HepG2 (cell line): Measurements from ENCODE around the gene TBC1D19. TPM values are rescaled to one million over a fixed set of nuclear protein-coding genes. Genes with fewer than 3 reads are reported as not detected.

ENCODE experiments used
- ATAC-seq: fragments of 200-7000 bp; cut with Tn5 transposase; 3 replicates; pipeline ENCODE4 v1.9.1; 2020; ENCODE audit warnings: mild to moderate bottlenecking, moderate library complexity
- Bru-seq: library from RNA; stranded (reverse); fragments of 400-500 nt; gene quantifications from one replicate; lab custom pipeline; 2021; lab: Mats Ljungman, UMichigan
- BruChase-seq, 2 experiments: library from RNA; stranded (reverse); fragments of 400-500 nt; gene quantifications; one replicate each; lab custom pipeline; 2021; lab: Mats Ljungman, UMichigan
- BruUV-seq: library from RNA; stranded (reverse); fragments of 400-500 nt; replicated peaks from 2 replicates; lab custom pipeline; 2021; lab: Mats Ljungman, UMichigan
- CTCF ChIA-PET: fragments of 300-600 bp; formaldehyde crosslinking; extraction: SDS; loops from one replicate; lab custom pipeline; 2021; ENCODE audit warnings: low total read pairs, inconsistent platforms, low intra/inter-chr PET ratio; lab: Yijun Ruan, JAX
- POLR2A ChIA-PET: fragments of 350-600 bp; sonication (Branson Sonifier 250); formaldehyde crosslinking; loops from one replicate; lab custom pipeline; 2020; ENCODE audit warnings: antibody characterized with exemption, inconsistent platforms; lab: Yijun Ruan, JAX
- DNase-seq: peaks from one replicate; pipeline ENCODE4 v3.0.0-alpha.2; 2015; ENCODE audit warnings: low spot score
- FAIRE-seq: peaks from 3 replicates; lab custom pipeline; 2011; peaks lifted over from hg19 to GRCh38; lab: Jason Lieb, UNC
- H2AFZ ChIP-seq: one replicate; pipeline ENCODE4 v1.6.1; 2011; ENCODE audit warnings: low read length, inconsistent platforms
- H3K27ac ChIP-seq: fragments of 300-600 bp; 3 replicates; pipeline ENCODE4 v1.8.0; 2011; ENCODE audit warnings: mixed run types, mild to moderate bottlenecking, mixed read lengths, low read length, inconsistent platforms; ENCODE audit not compliant: insufficient read depth; ENCODE audit errors: extremely low read length
- H3K27me3 ChIP-seq, 2 experiments: fragments of 200-600 bp in 1 of 2; 2 replicates in 1 of 2; 3 replicates in 1 of 2; pipeline versions ENCODE4 v1.6.0 to v1.8.0; 2011; ENCODE audit warnings: low read length in 2 of 2, mild to moderate bottlenecking in 2 of 2, moderate library complexity in 2 of 2, inconsistent platforms in 1 of 2; ENCODE audit not compliant: insufficient read depth in 2 of 2, control insufficient read depth in 1 of 2
- H3K36me3 ChIP-seq, 2 experiments: fragments of 200-600 bp in 1 of 2; replicated peaks in 1 of 2; 2 replicates in 1 of 2; 3 replicates in 1 of 2; pipeline versions ENCODE4 v1.5.1 to v1.8.0; 2011; ENCODE audit warnings: low read length in 2 of 2, inconsistent platforms in 1 of 2; ENCODE audit not compliant: insufficient read depth in 2 of 2, control insufficient read depth in 1 of 2
- H3K4me1 ChIP-seq: 2 replicates; pipeline ENCODE4 v1.5.1; 2012; ENCODE audit warnings: low read length, inconsistent platforms; ENCODE audit not compliant: insufficient read depth
- H3K4me2 ChIP-seq: 2 replicates; pipeline ENCODE4 v1.6.0; 2011; ENCODE audit warnings: low read depth, low read length, inconsistent platforms
- H3K4me3 ChIP-seq, 3 experiments: fragments of 200-600 bp in 1 of 3; sonication (generic), shearing (Covaris generic) in 1 of 3; replicated peaks in 1 of 3; 2 replicates each; pipeline ENCODE4 v1.5.1; 2011 to 2016; ENCODE audit warnings: low read length in 3 of 3, inconsistent platforms in 2 of 3, low read depth in 2 of 3, mild to moderate bottlenecking in 2 of 3, control low read depth in 1 of 3, mixed read lengths in 1 of 3; ENCODE audit not compliant: insufficient read depth in 1 of 3
- H3K79me2 ChIP-seq: one replicate; pipeline ENCODE4 v1.6.1; 2011; ENCODE audit warnings: low read length, inconsistent platforms; ENCODE audit not compliant: insufficient read depth
- H3K9ac ChIP-seq: 2 replicates; pipeline ENCODE4 v1.6.0; 2011; ENCODE audit warnings: mild to moderate bottlenecking, low read depth, low read length, inconsistent platforms; ENCODE audit not compliant: insufficient read depth
- H3K9me3 ChIP-seq: 2 replicates; pipeline ENCODE4 v1.5.1; 2012; ENCODE audit warnings: mild to moderate bottlenecking, low read length
- H4K20me1 ChIP-seq: 2 replicates; pipeline ENCODE4 v1.6.0; 2011; ENCODE audit warnings: inconsistent platforms, mild to moderate bottlenecking, low read length, moderate library complexity; ENCODE audit not compliant: insufficient read depth
- BRCA1 ChIP-seq: sonication (generic); formaldehyde crosslinking; IDR thresholded peaks from 2 replicates; pipeline ENCODE4 v1.4.0; 2020; ENCODE audit warnings: missing genetic modification reagents
- NFYC ChIP-seq: IDR thresholded peaks from 2 replicates; pipeline ENCODE4 v1.6.1; 2016; ENCODE audit warnings: missing genetic modification reagents, missing compliant biosample characterization
- ZNF136 ChIP-seq: sonication (generic); formaldehyde crosslinking; IDR thresholded peaks from 2 replicates; pipeline ENCODE4 v1.8.1; 2022; ENCODE audit warnings: low read depth, mild to moderate bottlenecking, moderate library complexity, missing genetic modification reagents
- ZNF382 ChIP-seq: sonication (generic); formaldehyde crosslinking; IDR thresholded peaks from 2 replicates; pipeline ENCODE4 v1.5.0; 2020; ENCODE audit warnings: missing genetic modification reagents, mild to moderate bottlenecking, borderline replicate concordance
- ZNF460 ChIP-seq: sonication (generic); formaldehyde crosslinking; IDR thresholded peaks from 2 replicates; pipeline ENCODE4 v1.5.1; 2020; ENCODE audit warnings: missing genetic modification reagents, mild to moderate bottlenecking, borderline replicate concordance
- ZNF543 ChIP-seq: sonication (generic); formaldehyde crosslinking; IDR thresholded peaks from 2 replicates; pipeline ENCODE4 v1.4.0; 2020; ENCODE audit warnings: mild to moderate bottlenecking, missing genetic modification reagents
- ZNF570 ChIP-seq: sonication (generic); formaldehyde crosslinking; IDR thresholded peaks from 2 replicates; pipeline ENCODE4 v1.4.0; 2020; ENCODE audit warnings: mild to moderate bottlenecking, missing genetic modification reagents, borderline replicate concordance
- ZNF614 ChIP-seq: IDR thresholded peaks from 2 replicates; pipeline ENCODE4 v1.6.1; 2018; ENCODE audit warnings: missing biosample characterization, missing genetic modification reagents, inconsistent platforms, borderline replicate concordance
- ZNF737 ChIP-seq: sonication (generic); formaldehyde crosslinking; IDR thresholded peaks from 2 replicates; pipeline ENCODE4 v1.5.0; 2020; ENCODE audit warnings: missing genetic modification reagents, mild to moderate bottlenecking, borderline replicate concordance
- ZNF879 ChIP-seq: sonication (generic); formaldehyde crosslinking; IDR thresholded peaks from 2 replicates; pipeline ENCODE4 v1.8.1; 2023; ENCODE audit warnings: missing genetic modification reagents
- ZSCAN21 ChIP-seq: sonication (generic); formaldehyde crosslinking; IDR thresholded peaks from 2 replicates; pipeline ENCODE4 v1.8.0; 2022; ENCODE audit warnings: mild to moderate bottlenecking, missing genetic modification reagents, moderate library complexity, borderline replicate concordance
- WGBS: methylation state at CpG from one replicate; pipeline ENCODE4 v1.1.6; 2017; ENCODE audit warnings: low lambda C conversion rate; 5-methylcytosine and 5-hydroxymethylcytosine counted together
- in situ Hi-C: cut with HindIII; loops from 2 replicates; pipeline ENCODE4 v1.10.0; 2017; ENCODE audit warnings: low pct_unique_long_range_greater_than_20kb; ENCODE audit not compliant: extremely low pct_ligation_motif_present
- intact Hi-C: fragments of 100-400 bp; cut with micrococcal nuclease; formaldehyde crosslinking; loops from one replicate; pipeline ENCODE4 v1.10.0; 2022; ENCODE audit not compliant: unreplicated experiment
- long read RNA-seq, 2 experiments: library from RNA in 1 of 2; library from polyadenylated mRNA in 1 of 2; stranded (forward) in 1 of 2; unstranded in 1 of 2; transcript quantifications; one replicate each; pipeline ENCODE4 v2.0.0, GENCODE V29; 2019 to 2022
- polyA minus RNA-seq, 3 experiments: library from RNA; depleted of rRNA, polyadenylated mRNA; stranded (reverse); fragments of >200 nt; gene quantifications; 2 replicates each; pipeline ENCODE4 v1.2.3, GENCODE V29; 2011; ENCODE audit warnings: low replicate concordance in 1 of 3
- polyA plus RNA-seq, 8 experiments: library from polyadenylated mRNA; depleted of rRNA in 3 of 8; stranded (reverse) in 7 of 8; unstranded in 1 of 8; fragments of >200 nt; fragmentation: Illumina TruSeq in 4 of 8; extraction: Trizol in 4 of 8; gene quantifications; 2 replicates each; pipeline versions ENCODE4 v1.2.1 to v1.2.3, GENCODE V29; 2011 to 2016; ENCODE audit warnings: low read depth in 4 of 8, missing spikeins in 1 of 8, mixed read lengths in 1 of 8; ENCODE audit not compliant: insufficient read depth in 1 of 8
- total RNA-seq, 5 experiments: library from RNA; depleted of rRNA; stranded (reverse); fragments of >200 nt; fragmentation: Illumina TruSeq; extraction: Trizol; gene quantifications; 2 replicates each; pipeline ENCODE4 v1.2.3, GENCODE V29; 2016; ENCODE audit warnings: low read depth in 1 of 5
- TF ChIP-seq, protein P1 (sequence below): IDR thresholded peaks from 2 replicates; pipeline ENCODE4 v1.6.1; 2016; ENCODE audit warnings: low read depth, borderline replicate concordance
- TF ChIP-seq, protein P2 (sequence below): sonication (generic); formaldehyde crosslinking; IDR thresholded peaks from 2 replicates; pipeline ENCODE4 v1.5.1; 2020; ENCODE audit warnings: mild to moderate bottlenecking, missing genetic modification reagents

TBC1D19 gene
- 3.5 and 3.6 TPM in 2 replicates for total RNA-seq (2016; rRNA removed; fragmentation: Illumina TruSeq; extraction: Trizol)
- 2.0 and 2.6 TPM in 2 replicates for total RNA-seq (2016; cell fraction: cytosol; rRNA removed; fragmentation: Illumina TruSeq; extraction: Trizol; ENCODE audit: low read depth)
- 3.5 and 3.6 TPM in 2 replicates for total RNA-seq (2016; cell fraction: insoluble cytoplasmic fraction; rRNA removed; fragmentation: Illumina TruSeq; extraction: Trizol)
- total RNA-seq (2016; cell fraction: membrane; rRNA removed; fragmentation: Illumina TruSeq; extraction: Trizol): 1.8 and 2.2 TPM in 2 replicates
- 6.0 and 8.4 TPM in 2 replicates for total RNA-seq (2016; cell fraction: nucleus; rRNA removed; fragmentation: Illumina TruSeq; extraction: Trizol)
- 1.3 and 1.6 TPM in 2 replicates for polyA plus RNA-seq (2011; rRNA removed)
- polyA plus RNA-seq (2011; cell fraction: cytosol; rRNA removed): 0.46 and 0.73 TPM in 2 replicates
- polyA plus RNA-seq (2011; cell fraction: nucleus; rRNA removed): 1.8 and 2.5 TPM in 2 replicates
- 0.51 and 1.0 TPM in 2 replicates for polyA plus RNA-seq (2012)
- 0.84 and 0.85 TPM in 2 replicates for polyA plus RNA-seq (2016; cell fraction: cytosol; fragmentation: Illumina TruSeq; extraction: Trizol; ENCODE audit: low read depth)
- 2.2 and 3.8 TPM in 2 replicates for polyA plus RNA-seq (2016; cell fraction: insoluble cytoplasmic fraction; fragmentation: Illumina TruSeq; extraction: Trizol; ENCODE audit: low read depth)
- 0.68 and 0.78 TPM in 2 replicates for polyA plus RNA-seq (2016; cell fraction: membrane; fragmentation: Illumina TruSeq; extraction: Trizol; ENCODE audit: low read depth)
- 2.7 and 3.1 TPM in 2 replicates for polyA plus RNA-seq (2016; cell fraction: nucleus; fragmentation: Illumina TruSeq; extraction: Trizol; ENCODE audit: insufficient read depth, low read depth)
- polyA minus RNA-seq (2011; rRNA and poly(A)+ RNA removed; ENCODE audit: low replicate concordance): 0.92 and 2.7 TPM in 2 replicates
- 0.44 and 1.6 TPM in 2 replicates for polyA minus RNA-seq (2011; cell fraction: cytosol; rRNA and poly(A)+ RNA removed)
- polyA minus RNA-seq (2011; cell fraction: nucleus; rRNA and poly(A)+ RNA removed): 11.6 and 15.9 TPM in 2 replicates
- Bru-seq, nascent RNA: percentile 42 among the genes with signal in this experiment
- percentile 31 among the genes with signal in this experiment for BruChase-seq, experiment 1, labeled RNA remaining after a 6-hour chase
- percentile 38 among the genes with signal in this experiment for BruChase-seq, experiment 2, labeled RNA remaining after a 2-hour chase
- long read RNA-seq, experiment 1: 0 reads
- long read RNA-seq, experiment 2: 0 reads

DNA sequence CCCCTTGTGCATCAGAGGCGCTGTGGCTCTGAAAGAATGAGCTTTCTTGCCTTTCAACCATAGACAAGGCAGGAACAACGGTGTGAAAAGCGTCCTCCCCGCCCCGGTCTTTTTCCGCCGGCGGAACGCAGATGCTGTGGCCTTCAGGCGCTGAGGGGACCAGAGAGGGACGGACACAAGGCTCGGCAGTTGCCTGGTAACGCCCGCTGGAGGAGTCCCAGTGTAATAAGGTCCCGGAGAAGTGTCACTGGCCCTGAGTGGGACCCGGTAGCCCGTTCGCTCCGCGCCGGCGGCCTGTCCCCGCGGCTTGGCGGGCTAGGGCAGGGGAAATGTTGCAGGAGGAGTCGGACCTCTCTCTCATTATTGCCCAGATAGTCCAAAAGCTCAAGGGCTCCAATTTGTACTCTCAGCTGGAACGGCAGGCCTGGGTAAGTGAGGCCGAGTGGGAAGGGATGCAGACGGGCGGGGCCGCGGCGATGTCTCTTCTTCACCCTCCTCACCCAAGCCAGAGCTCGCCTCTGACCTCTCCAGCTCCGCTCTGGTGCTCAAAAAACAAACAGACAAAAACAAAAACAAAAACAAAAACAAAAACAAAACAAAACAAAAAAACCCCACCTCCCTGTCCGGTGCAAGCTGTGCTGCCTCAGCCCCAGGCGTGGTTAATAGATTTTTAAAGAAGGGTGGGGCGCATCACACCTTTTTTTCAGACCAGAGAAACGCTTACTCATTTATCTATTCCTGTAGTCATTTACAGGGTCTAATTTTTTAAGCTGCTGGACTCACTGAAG is at the start of gene TBC1D19:
TBC1D19 (plus strand) TSS at position 220 of the 788 bp plus-strand sequence; CDS start at position 330, 110 bp downstream.
- ATAC-seq (peak; percentile 100), FAIRE-seq (peak; percentile 83), DNase-seq (peak; percentile 70)
- TSS peak; percentile 69 for BruUV-seq
- POLR2A ChIA-PET: interaction anchor here (0.5 to 1.4 kb wide), 2 partner anchors 277 to 1576 kb away, joined by 3 read pairs; partner anchors contain the start of gene STIM2
- H4K20me1 ChIP-seq: no peaks in the 10 kb centered on the region
- H3K27me3 ChIP-seq: no peaks in the 10 kb centered on the region
- CTCF ChIA-PET: no interaction called here
- peak within 1 kb of the TSS; percentile 76 for H3K4me2 ChIP-seq
- intact Hi-C loops (loop anchor here (1.0 to 2.0 kb wide), 2 partner anchors 41 to 426 kb away; no protein-coding TSS in a partner anchor), in situ Hi-C loops (no loop called here)
- peak within 1 kb of the TSS; percentile 99 for H2AFZ ChIP-seq
- H3K27ac ChIP-seq: no peak within 1 kb of the TSS
- no peaks in the 10 kb centered on the region for H3K9me3 ChIP-seq
- peak within 1 kb of the TSS; percentile 55 for H3K9ac ChIP-seq
- peak within 1 kb of the TSS; percentile 76 to 82 (median 80) for H3K4me3 ChIP-seq
- peaks cover 13% of the 10 kb centered on the region for H3K4me1 ChIP-seq
- no peaks in the 10 kb centered on the region for H3K36me3 ChIP-seq
- 2% methylated on average over 23 of the region's 39 CpGs for WGBS
- no peaks in the 10 kb centered on the region for H3K79me2 ChIP-seq
- TF ChIP-seq, protein P1, sequence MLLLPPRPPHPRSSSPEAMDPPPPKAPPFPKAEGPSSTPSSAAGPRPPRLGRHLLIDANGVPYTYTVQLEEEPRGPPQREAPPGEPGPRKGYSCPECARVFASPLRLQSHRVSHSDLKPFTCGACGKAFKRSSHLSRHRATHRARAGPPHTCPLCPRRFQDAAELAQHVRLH (CRISPR knock-in tag): peak; percentile 67; the same call in 1 of the 2 replicates
- peak; percentile 48; the same call in 1 of the 2 replicates for TF ChIP-seq NFYC (CRISPR knock-in tag)
- peak; percentile 96; the same call in 1 of the 2 replicates for TF ChIP-seq ZNF614 (CRISPR knock-in tag)
- TF ChIP-seq, protein P2, sequence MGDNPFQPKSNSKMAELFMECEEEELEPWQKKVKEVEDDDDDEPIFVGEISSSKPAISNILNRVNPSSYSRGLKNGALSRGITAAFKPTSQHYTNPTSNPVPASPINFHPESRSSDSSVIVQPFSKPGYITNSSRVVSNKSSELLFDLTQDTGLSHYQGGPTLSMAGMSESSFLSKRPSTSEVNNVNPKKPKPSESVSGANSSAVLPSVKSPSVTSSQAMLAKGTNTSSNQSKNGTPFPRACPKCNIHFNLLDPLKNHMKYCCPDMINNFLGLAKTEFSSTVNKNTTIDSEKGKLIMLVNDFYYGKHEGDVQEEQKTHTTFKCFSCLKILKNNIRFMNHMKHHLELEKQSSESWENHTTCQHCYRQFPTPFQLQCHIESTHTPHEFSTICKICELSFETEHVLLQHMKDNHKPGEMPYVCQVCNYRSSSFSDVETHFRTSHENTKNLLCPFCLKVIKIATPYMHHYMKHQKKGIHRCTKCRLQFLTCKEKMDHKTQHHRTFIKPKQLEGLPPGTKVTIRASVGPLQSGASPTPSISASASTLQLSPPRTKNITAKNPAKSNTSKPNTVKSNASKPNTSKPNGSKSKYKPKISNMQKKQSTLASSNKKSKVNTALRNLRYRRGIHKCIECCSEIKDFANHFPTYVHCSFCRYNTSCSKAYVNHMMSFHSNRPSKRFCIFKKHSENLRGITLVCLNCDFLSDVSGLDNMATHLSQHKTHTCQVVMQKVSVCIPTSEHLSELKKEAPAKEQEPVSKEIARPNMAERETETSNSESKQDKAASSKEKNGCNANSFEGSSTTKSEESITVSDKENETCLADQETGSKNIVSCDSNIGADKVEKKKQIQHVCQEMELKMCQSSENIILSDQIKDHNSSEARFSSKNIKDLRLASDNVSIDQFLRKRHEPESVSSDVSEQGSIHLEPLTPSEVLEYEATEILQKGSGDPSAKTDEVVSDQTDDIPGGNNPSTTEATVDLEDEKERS: peak; percentile 90; the same call in 1 of the 2 replicates
- no peak for TF ChIP-seq ZSCAN21 (CRISPR knock-in tag)
- TF ChIP-seq ZNF737 (CRISPR knock-in tag): 0 out of 2 replicates have a peak, but pooled peaks have one; percentile 82
- TF ChIP-seq ZNF382 (CRISPR knock-in tag): no peak
- no peak; the same call in 1 of the 2 replicates for TF ChIP-seq ZNF879 (CRISPR knock-in tag)
- no peak for TF ChIP-seq ZNF570 (CRISPR knock-in tag)
- TF ChIP-seq BRCA1: no peak
- TF ChIP-seq ZNF136 (CRISPR knock-in tag): peak; percentile 91; the same call in 1 of the 2 replicates
- no peak; the same call in 1 of the 2 replicates for TF ChIP-seq ZNF460 (CRISPR knock-in tag)
- TF ChIP-seq ZNF543 (CRISPR knock-in tag): peak; percentile 65; the same call in 1 of the 2 replicates
